OCI-LY3 (cell line): ENCODE measurements around the gene MED10.

Source experiments
- EZH2phosphoT487 ChIP-seq: fragments of 200-600 bp; shearing (Covaris generic); IDR thresholded peaks from 2 replicates; pipeline ENCODE4 v1.6.1; 2018; ENCODE audit warnings: antibody characterized with exemption, mixed run types, low read depth
- TF ChIP-seq, protein P1 (sequence below): fragments of 200-600, 300-600 bp; sonication (generic); IDR thresholded peaks from 2 replicates; pipeline ENCODE4 v1.5.1; 2014; ENCODE audit warnings: antibody characterized with exemption, low read length, low read depth

DNA sequence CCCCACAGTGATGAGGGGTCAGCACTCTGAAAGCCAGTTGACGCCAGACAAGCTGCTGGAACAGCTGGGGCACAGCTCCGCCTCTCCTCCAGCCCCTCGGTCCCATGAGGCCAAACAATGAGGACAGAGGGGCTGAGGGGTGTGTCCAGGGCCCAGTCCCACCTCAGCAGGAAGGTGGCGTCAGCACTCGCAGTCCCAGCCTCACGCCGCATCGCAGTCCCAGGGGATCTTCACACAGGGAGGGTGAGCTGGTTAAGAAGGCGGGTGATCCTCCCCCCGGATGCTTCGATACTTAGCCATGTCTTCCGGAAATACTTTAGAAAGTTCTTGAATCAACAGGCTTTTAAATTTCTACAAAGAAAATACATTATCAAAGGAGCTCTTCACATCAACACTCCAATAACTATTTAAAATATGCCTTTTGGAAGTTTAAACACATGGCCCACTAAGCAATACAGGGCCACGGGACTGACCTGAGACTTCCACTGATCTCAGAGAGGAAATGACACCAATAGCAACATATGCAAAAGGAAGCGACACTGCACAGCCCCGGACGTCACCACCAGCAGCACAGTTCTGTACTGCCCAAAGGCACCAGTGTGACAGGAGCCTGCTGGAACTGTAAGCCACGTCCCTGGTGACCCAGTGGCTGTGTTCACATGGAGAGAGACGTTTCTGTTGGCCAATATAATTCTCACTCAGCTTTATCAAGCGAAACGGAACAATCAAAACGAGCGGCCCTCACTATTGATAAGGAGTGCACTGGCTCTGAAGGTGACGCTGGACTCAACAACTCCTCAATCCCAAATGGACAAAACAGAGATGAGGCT lies 5.9 kb downstream of the MED10 start:
- TF ChIP-seq, protein P1, sequence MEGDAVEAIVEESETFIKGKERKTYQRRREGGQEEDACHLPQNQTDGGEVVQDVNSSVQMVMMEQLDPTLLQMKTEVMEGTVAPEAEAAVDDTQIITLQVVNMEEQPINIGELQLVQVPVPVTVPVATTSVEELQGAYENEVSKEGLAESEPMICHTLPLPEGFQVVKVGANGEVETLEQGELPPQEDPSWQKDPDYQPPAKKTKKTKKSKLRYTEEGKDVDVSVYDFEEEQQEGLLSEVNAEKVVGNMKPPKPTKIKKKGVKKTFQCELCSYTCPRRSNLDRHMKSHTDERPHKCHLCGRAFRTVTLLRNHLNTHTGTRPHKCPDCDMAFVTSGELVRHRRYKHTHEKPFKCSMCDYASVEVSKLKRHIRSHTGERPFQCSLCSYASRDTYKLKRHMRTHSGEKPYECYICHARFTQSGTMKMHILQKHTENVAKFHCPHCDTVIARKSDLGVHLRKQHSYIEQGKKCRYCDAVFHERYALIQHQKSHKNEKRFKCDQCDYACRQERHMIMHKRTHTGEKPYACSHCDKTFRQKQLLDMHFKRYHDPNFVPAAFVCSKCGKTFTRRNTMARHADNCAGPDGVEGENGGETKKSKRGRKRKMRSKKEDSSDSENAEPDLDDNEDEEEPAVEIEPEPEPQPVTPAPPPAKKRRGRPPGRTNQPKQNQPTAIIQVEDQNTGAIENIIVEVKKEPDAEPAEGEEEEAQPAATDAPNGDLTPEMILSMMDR: no peak
- no peak for TF ChIP-seq EZH2phosphoT487
